Retinal pigment epithelial cell (primary cell): ENCODE data around the gene LYPD5.
"Not testable (repeated sequence)": the region's sequence is repeated elsewhere in the genome, so short reads cannot be mapped to it uniquely, and the experiment has no call there.

Experiments used
- DNase-seq: peaks from one replicate; pipeline ENCODE4 v3.0.0-alpha.2; 2010; ENCODE audit warnings: low read depth
- H3K4me3 ChIP-seq: 2 replicates; pipeline ENCODE4 v1.5.1; 2011; ENCODE audit warnings: mild to moderate bottlenecking, low read length, control low read depth, moderate library complexity
- CTCF ChIP-seq: conservative IDR thresholded peaks from 2 replicates; pipeline ENCODE4 v1.5.1; 2011; ENCODE audit warnings: low read depth, low read length, control low read depth, inconsistent platforms

Gene LYPD5

DNA sequence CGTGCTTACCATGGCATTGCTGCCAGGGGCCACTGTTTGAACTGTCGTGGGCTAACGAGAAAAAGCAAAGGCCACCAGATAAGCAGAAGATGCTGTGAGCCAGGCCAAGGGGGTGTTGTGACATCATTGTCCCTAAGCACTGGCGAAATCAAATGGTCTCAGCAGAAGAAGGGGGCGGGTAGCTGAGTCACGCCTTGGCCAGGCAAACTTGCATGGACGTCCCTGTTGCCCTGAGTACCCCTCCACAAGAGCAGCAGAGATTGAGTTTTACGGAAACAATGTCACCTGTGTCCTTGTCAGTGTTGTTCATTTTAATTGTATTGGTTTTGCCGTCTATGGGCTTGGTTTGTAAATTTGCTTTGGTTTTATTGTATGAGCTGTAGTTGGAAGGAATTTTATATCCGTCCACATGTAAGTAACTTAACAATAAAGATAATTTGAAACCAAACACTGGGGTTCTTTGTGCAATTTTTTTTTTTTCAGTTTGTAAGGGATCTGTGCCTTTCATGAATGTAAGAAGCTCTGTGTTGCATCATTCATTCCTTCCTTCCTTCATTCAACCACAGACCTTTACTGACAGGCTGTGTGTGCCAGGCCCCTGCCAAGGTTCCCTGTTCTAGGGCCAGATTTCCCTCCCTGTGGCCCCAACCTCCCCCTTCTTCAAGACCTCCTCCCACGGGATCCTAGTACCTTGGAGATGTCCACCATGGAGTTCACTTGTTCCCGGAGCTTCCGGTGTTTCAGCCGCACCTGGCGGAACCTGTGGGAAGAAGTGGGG lies 33.8 kb downstream of the LYPD5 start:
- H3K4me3 ChIP-seq: no peak overlapping the region
- DNase-seq: no peak
- no peak for TF ChIP-seq CTCF

DNA sequence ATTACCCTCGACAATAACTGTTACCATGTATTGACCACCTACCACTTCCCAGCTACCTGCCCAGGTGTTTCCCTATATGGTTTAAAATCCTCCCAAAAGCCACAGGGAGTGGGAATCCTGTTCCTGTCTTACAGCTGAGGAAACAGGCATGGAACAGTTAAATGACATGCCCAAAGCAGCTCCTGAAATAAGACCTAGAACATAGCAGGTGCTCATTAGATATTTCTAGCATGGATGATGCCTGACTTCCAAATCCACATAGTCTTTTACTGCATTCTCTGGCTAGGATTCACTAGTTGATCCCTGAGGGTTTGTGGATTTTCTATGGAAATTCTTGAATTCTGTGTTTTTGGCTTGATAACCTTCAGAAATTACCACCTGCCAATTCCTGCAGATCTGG lies 34.4 kb downstream of the LYPD5 start:
- no peak for TF ChIP-seq CTCF
- no peak overlapping the region for H3K4me3 ChIP-seq
- no peak for DNase-seq

- TF ChIP-seq CTCF: no peak
Observed at GRCh38 chr19:43767316-43767715, 34.9 kb downstream of the LYPD5 start.

GRCh38 chr19:43766755-43767043 lies 35.5 kb downstream of the LYPD5 start:
- no peak overlapping the region for H3K4me3 ChIP-seq
- no peak for TF ChIP-seq CTCF
- DNase-seq: no peak

More at GRCh38 chr19:43767316-43767715, 34.9 kb downstream of the LYPD5 start:
- no peak for DNase-seq
- H3K4me3 ChIP-seq: no peak overlapping the region

GRCh38 chr19:43765109-43765876 lies 37.0 kb downstream of the LYPD5 start:
- TF ChIP-seq CTCF: no peak
- H3K4me3 ChIP-seq: no peak overlapping the region
- DNase-seq: no peak

DNA sequence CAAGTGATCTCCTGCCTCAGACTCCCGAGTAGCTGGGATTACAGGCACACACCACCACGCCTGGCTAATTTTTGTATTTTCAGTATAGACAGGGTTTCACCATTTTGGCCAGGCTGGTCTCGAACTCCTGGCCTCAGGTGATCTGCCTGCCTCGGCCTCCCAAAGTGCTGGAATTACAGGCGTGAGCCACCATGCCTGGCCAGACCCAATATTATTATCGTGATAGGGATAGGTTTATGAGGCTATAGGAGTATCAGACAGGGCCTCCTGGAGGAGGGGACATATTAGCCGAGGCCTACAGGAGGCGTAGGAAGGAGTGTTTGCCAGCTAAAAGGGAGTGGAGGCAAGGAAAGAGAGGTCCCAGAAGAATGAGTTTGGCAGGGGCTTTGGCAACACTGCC lies 37.6 kb downstream of the LYPD5 start:
- H3K4me3 ChIP-seq, DNase-seq: not testable (repeated sequence)

DNA sequence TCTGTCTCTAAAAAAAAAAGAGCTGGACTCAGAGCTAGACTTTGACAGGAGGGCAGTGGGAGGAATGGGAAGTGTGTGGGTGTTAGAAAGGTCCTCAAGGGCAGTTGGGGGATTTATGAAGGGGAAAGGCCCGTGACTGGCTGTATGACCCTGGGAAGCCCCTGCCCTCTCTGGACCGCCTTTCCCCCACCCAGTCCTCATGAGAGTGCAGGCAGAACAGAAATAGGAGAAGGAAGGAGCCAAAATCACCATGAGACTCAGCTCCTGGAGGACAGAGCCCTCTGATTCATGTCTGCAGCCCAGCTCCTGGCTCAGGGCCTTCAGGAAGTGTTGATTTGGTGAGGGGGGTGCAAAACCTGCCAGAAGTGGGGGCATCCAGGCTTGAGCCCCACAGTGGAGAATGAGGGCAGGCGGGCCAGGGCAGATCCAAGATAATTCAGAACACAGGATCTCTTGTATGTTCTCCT lies 38.7 kb downstream of the LYPD5 start:
- DNase-seq: no peak
- H3K4me3 ChIP-seq: no peak overlapping the region
- no peak for TF ChIP-seq CTCF
